GM19351 (cell line): Measurements from ENCODE around the gene CYTH1.

Source experiments
- ATAC-seq: cut with Tn5 transposase; IDR thresholded peaks from one replicate; pipeline ENCODE4 v1.9.1; 2021; ENCODE audit warnings: mild to moderate bottlenecking, moderate library complexity; ENCODE audit not compliant: unreplicated experiment

Gene CYTH1

GRCh38 chr17:78806451-78806850 lies 24.4 kb upstream of the CYTH1 start:
- no peak for ATAC-seq

- ATAC-seq = no peak
These were observed 23.2 kb upstream of the CYTH1 start for GRCh38 chr17:78805301-78805700.

GRCh38 chr17:78804777-78805176 lies 22.7 kb upstream of the CYTH1 start:
- ATAC-seq = no peak

- no peak for ATAC-seq
These were observed 21.2 kb upstream of the CYTH1 start for GRCh38 chr17:78803186-78803845.

- ATAC-seq = no peak
These were observed 20.4 kb upstream of the CYTH1 start for GRCh38 chr17:78802459-78802858.

GRCh38 chr17:78802008-78802407 lies 19.9 kb upstream of the CYTH1 start:
- ATAC-seq = no peak

- no peak for ATAC-seq
These were observed 18.3 kb upstream of the CYTH1 start for GRCh38 chr17:78800132-78800931.

- no peak for ATAC-seq
These were observed 16.9 kb upstream of the CYTH1 start for GRCh38 chr17:78798695-78799559.

GRCh38 chr17:78797691-78798585 lies 15.9 kb upstream of the CYTH1 start:
- ATAC-seq = no peak

GRCh38 chr17:78797213-78797612 lies 15.1 kb upstream of the CYTH1 start:
- no peak for ATAC-seq

- no peak for ATAC-seq
These were observed 14.4 kb upstream of the CYTH1 start for GRCh38 chr17:78796517-78796900.

- ATAC-seq = no peak
These were observed 13.9 kb upstream of the CYTH1 start for GRCh38 chr17:78795861-78796516.

- no peak for ATAC-seq
These were observed 13.0 kb upstream of the CYTH1 start for GRCh38 chr17:78794864-78795640.

GRCh38 chr17:78794399-78794798 lies 12.3 kb upstream of the CYTH1 start:
- no peak for ATAC-seq

GRCh38 chr17:78793968-78794367 lies 11.9 kb upstream of the CYTH1 start:
- ATAC-seq = no peak

GRCh38 chr17:78793415-78793814 lies 11.3 kb upstream of the CYTH1 start:
- no peak for ATAC-seq

GRCh38 chr17:78791840-78792709 lies 10.0 kb upstream of the CYTH1 start:
- no peak for ATAC-seq

- no peak for ATAC-seq
These were observed 8.5 kb upstream of the CYTH1 start for GRCh38 chr17:78790552-78790951.
